ENCODE measurements around the gene NAA50.

NAA50 gene
- 175 to 250 reads per million in 2 donors for total RNA-seq

DNA sequence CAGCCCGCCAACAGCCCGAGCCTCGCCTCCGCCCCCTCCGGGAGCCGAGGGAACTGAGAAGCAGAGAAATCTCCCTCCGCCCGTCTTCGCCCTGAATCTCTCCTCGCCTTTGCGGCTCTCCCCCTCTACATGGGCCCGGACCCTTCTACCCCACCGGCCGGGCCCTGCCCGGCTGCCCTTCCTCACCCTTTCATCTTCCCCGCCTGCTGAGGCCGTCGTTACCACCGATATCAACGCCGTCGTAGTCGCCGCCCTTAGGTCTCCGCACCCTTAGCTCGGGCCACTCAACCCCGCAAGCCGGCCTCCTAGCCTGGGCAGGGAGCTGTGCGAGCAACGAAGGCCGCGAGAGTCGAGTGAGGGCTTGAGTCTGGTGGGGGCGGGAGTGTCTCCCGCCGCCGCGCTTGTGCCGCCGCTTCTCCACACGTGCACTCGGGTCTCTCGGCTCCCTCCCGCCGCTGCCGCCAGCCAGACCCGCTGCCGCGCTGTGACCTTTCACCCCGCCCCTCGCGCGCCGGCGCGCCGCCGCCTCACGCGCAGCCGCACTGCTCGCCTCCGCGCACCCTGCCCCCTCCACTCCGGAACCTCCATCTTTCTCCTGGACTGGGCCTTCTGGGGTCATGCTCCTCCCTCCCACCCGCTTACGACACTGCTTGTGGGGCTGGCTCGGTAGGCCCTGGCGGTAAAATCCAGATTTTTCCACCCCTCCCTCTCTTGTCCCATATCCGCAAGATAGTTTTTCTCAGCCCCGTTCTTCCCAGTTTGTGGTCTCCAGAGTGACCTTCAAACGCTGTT, at the start of gene NAA50:
Gene NAA50, minus strand, starts transcription at position 494 of the 792 bp plus-strand sequence. Its CDS starts 300 bp downstream, at position 194.
- DNase-seq = peak; percentile 85

DNA sequence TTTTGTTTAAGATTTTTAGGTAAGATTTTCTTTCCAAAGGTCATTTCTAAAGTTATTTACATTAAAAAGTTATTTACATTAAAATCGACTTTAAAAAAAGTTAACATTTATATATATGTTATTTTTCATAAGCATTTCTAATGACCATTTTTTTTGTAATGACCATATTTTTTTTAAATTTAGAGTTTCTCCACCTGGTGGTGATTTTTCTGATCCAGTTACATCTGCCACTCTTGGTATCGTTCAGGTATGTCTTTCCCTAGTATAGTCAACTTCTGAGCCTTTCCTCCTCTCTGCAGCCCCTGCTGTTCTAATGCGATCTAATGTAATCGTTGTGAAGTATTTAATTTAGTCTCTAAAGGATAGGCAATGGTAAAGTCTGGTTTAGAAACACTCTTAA, 49.6 kb upstream of the NAA50 start:
- no peak for DNase-seq

DNA sequence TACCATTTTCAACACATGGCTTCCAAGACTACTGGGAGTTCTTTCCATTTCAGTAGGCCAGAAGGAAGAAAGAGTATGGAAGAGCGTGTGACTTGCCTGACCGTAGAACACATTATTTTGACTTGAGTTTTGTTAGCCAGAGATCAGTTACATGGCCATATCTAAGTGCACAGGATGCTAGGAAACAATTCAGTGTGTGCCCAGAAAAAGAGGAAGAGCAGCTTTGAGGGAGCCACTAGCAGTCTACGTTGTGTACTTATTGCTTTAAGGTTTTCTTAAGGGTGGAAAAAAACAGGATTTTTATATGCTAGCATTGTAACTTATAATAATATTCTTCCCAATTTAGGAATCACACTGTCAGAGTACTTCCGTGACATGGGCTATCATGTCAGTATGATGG, 48.5 kb upstream of the NAA50 start:
- no peak for DNase-seq

DNA sequence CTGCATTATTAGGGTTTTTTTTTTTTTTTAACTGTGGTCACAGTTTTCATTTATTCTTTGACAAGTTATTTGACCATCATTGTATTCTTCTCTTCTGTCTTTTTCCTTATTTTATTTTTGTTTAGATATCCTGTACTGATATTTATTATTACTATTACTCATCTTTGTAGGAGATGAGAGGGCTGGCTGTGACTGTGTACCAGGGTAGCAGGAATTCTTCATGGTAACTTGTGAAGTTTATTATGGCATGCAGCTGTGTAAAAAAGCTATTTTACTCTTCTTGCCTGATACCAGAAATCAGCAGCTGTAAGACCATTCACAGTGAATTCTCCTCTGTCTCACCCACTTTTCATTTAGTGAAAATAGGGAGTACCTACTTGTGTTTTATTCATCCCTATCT, 45.3 kb upstream of the NAA50 start:
- DNase-seq = no peak

DNA sequence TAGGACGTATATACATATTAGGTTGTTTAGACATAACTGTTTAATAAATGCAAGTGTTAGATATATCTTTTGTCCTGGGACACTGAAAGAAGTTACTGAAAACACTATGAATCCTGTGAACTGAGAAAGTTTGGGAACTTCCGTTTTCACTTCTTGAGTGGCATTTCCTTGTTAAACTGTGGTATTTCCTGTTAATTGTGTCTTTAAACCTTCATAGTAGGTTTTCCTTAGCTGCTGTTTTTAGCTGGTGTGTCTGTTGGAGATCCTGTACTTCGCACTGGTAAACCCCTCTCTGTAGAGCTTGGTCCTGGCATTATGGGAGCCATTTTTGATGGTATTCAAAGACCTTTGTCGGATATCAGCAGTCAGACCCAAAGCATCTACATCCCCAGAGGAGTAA, 37.9 kb upstream of the NAA50 start:
- no peak for DNase-seq

DNA sequence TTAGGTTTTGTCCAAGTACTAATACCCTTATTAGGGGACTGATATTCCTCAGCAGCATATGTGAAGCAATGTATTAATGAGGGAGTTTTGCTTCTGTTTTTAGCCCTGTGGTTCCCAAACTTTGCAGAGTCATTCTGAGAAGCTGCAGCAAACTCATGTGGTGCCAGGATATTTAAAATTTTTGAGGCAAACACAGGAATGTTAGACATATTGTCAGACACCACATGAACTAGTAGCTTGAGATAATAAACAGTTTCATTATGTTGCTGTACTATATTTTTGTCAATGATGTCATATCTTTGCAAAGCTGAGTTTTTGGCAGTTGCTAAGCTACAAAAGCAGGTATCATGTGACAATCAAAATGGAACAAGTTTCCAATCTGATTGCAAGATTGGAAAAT, 37.4 kb upstream of the NAA50 start:
- no peak for DNase-seq

DNA sequence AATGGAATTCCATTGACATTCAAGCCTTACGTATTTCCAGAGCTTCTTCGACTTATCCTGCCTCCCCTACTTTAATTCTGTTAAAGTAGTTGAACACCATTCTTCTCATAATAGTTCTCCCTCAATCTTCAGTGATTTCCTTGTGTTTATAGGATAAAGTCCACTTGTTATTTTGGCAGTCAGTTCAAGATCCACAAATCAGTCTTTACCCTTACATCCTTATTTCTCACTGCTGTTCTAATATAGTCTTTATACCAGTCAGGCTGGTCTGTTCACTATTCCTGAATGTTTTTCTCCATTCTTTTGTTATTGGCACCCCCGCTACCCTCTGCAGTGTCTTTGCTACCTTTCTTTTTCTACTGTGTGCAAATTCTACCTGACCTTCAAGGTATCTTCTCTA, 30.5 kb upstream of the NAA50 start:
- DNase-seq = no peak

DNA sequence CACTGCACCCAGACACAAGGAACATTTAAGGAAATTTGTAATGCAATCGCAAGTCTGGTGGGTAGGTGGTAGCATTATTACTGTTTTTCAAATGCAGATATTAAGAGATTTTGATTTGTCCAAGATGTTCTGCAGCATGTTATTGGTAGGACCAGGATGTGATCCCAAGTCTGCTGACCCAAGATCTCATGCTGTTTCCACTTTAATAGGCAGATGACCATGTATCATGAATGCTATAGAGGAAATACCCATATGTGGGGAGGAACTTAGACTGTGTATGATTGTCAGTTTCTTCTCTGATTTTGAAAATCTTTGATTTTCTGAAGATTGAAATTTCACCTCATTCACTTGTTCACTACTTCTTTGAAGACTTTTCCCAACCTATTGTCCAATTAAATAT, 29.5 kb upstream of the NAA50 start:
- no peak for DNase-seq

DNA sequence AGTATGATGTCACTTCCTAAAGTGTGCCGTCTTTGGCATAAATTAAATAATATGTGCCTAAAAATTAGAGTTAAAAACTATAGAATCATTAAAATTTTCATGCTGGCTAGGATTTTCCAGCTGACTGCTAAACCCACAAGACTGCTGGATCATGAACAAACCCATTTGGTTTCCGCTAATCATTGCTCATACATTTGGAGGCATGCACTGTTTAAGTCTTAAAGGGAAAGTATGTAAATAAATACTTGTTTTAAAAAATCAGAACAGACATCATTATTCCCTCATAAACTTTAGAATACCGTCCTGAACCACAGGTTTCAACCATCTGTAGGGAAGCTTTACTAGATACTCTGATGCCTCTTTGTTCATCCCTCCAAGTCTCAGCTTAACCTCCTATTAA, 27.3 kb upstream of the NAA50 start:
- no peak for DNase-seq

DNA sequence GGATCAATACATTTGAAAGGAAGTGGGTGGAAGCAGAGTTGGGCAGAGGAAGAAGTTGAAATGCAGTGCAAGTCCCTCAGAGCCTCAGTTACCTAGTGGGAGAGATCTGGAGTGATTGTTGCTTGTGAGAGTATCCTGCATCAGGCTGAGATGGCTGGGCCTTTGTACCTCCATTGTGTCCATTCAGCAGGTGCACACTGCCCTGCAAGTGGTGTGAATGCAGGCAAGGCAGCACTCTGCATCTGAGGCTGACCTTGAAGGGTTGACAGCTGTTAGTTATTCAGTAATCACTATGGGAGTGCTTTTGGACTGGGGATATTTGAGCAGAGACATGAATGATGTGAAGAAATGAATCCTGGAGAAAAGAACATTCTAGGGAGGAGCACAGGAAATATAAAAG, 25.9 kb upstream of the NAA50 start:
- no peak for DNase-seq

DNA sequence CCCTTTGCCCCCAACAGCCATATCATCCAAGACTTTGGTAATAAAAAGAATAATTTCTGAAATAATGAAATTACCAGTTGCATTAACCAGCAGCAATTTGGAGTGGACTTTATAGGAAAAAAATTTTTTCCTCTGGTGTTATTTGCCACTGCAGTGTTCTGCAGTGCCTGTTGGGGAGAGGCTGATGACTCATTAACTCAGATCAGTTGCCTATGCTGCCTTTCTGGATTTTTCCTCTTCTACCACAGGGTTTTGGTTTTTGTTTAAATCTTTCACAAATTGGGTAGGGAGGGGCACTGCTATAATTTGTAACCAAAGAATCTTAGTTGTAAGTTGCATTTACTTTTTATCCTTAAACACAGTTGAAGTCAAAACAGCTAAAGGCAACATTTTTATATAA, 23.5 kb upstream of the NAA50 start:
- no peak for DNase-seq

DNA sequence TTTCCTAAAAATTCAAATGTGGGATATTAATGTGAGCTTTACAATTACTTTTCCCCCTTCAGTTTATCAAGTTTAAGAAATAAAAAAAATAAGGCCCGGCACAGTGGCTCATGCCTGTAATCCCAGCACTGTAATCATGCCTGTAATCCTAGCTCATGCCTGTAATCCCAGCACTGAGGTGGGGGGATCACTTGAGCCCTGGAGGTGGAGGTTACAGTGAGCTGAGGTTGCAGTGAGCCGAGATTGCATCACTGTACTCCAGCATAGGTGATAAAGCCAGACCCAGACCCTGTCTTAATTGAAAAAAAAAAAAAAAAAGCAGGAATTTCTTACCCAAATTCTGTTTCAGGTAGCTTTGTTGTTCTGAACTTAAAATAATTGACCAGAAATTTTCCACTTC, 18.6 kb upstream of the NAA50 start:
- no peak for DNase-seq

DNA sequence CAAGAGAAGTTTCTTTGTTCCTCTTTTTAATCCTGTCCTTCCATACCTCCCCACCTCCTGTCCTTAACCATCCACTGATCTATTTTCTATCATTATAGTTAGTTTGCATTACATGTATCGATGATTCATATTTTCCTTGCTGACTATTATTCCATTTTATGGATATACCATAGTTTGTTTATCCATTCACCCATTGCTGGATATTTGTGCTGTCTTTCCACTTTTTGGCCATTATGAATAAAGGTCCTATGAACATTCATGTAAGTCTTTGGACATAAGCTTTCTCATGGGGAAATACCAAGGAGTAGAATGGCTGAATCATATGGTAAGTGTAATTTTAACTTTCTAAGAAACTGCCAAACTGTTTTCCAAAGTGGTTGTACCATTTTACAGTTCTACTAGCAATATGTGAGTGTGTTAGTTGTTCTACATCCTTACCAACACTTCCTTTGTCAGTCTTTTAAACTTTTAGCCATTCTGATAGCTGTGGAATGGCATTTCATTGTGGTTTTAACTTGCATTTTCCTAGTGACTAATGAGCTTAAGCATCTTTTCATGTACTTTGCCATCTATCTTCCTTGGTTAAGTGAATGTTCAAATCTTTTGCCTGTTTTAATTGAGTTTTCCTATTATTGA, 12.5 kb upstream of the NAA50 start:
- DNase-seq = no peak

DNA sequence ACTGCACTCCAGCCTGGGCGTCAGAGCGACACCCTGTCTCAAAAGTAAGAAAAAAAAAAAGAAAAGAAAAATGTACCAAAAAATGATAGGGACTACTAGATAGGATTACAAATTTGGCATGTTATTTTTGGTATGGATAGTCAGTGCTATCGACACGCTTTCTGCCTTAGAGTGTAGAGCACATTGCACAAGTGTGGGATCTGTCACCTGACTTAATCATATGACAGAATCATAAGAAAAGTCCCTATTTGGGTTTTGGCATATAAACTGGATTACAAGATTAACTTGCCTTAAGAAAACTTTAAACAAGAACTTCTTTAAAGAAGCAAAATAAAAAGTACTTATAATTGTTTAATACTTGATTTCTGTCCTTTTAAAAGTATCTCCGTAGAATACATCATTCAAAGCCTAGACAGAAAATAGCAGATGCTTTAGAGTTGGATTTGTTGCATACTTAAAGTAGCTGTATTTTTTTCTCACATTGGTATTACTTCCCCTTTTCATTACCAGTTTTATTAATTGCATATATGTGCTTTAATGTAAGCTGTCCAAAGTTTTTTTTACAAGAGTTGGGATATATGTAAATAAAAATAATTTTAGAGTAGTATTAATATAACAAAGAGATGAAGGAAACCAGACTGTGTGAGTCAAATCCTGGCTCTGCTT, 8.6 kb upstream of the NAA50 start:
- DNase-seq = no peak

DNA sequence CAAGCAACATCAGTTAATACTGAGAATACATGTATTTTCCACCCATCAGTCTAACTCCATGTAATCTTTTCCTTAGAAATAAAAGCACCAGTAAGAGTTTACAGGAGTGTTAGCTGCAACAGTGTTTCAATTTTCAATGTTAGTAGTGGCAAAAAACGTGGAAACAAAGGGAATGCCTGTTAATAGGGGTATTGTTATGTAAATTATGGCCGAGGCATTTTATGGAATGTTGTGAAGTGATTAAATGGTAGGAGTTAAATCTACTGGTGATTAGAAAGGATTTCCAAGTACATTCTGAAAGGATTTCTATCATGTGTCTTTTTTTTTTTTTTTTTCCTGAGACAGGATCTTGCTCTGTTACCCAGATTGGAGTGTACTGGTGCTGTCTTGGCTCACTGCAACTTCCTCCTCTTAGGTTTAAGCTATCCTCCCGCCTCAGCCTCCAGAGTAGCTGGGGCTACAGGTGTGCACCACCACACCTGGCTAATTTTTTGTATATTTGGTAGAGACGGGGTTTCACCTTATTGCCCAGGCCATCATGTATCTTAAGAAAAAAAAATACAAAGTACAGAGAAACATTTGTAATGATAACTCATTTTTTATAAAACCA, 7.4 kb upstream of the NAA50 start:
- DNase-seq = no peak

DNA sequence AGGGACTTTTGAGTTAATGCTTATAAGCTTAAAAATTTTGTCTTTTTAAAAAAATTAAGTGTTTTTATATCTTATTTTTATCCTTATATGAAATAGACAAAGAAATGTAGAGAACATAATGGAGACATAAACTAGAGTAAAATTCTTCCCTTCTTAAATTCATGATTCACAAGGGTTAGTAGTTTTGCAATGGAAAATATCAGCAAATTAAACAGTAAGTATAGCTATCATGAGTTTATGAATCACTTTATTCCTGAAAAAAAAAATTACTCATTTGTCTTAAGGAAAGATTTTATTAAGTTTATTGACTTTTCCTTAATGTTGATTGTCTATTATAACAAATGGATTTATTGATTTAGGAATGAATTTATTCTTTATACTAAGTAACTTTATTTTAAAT, 5.1 kb upstream of the NAA50 start:
- DNase-seq = no peak

DNA sequence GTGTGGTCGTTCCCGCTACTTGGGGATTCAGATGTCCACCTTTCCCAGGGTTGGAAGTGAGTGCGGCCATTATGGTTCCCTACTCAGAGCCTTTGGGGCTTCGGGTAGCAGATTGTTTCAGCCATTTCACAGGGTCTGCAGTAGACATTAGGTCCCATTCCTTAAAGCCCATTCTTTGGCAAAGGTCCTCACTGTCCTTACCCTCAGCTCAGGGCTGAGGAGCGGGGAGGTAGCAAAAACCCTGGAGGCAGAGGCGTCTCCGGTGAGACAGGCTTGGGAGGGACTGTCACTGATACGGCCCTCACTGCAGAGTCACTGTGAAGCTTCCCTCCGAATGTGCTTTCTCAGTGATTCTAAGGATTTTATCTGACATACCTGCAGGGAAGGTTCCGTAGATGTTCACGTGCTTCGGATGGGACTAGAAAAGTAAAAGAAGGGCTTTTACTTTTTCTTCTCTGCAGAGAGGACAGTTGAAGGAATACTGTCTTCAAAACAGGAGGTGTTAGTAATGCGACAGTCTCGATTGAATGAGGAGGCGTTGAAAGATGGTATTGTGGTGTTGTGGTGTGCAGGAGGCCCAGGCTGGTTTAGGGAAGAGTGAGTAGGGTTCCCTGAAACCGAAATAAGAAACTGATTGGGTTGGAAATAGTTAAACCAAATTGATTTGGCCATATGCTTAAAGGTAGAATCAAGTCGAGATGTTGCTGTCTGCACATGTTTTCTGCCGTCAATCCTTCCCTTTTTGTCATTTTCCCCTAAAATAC, 1.4 kb upstream of the NAA50 start:
- DNase-seq = no peak

DNA sequence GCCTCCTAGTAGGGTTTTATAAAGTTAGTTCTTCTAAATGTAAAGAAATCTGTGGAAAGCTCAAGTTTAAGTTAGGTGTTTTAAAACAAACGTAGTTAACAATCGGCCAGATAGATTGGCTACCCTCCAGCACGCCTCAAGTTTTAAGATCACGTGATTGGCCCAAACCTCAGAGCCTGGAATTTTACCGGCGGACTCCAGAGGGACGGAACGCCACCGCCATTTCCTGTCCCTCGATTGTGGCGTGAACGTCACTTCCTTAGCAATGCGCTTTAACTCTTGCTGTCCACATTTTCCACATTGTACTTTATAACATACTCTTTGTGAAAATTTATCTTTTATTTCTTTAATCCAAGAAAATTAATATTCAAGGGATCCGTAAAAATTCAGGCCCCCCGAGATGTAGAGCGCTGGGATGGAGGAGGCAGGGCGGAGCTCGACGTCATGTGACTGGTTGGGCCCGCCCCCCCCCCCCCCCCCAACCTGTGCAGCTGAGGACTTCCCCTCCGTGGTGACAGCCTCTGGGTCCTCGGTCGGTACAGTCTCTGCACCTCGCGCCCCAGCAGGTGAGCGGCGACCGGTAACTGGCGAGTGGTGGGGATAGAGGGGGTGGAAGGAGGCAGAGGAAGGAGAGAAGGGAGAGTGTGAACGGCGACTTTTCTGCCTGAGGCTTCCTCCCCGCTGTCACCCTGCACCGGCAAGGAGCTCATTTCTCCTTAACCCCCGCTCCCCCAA, 666 bp upstream of the NAA50 start, which contains the start of gene ATP6V1A:
Gene ATP6V1A, plus strand, starts transcription at position 488 of the 735 bp plus-strand sequence. CDS start 31,719 bp downstream, outside the sequence.
- peak; percentile 63 for DNase-seq

DNA sequence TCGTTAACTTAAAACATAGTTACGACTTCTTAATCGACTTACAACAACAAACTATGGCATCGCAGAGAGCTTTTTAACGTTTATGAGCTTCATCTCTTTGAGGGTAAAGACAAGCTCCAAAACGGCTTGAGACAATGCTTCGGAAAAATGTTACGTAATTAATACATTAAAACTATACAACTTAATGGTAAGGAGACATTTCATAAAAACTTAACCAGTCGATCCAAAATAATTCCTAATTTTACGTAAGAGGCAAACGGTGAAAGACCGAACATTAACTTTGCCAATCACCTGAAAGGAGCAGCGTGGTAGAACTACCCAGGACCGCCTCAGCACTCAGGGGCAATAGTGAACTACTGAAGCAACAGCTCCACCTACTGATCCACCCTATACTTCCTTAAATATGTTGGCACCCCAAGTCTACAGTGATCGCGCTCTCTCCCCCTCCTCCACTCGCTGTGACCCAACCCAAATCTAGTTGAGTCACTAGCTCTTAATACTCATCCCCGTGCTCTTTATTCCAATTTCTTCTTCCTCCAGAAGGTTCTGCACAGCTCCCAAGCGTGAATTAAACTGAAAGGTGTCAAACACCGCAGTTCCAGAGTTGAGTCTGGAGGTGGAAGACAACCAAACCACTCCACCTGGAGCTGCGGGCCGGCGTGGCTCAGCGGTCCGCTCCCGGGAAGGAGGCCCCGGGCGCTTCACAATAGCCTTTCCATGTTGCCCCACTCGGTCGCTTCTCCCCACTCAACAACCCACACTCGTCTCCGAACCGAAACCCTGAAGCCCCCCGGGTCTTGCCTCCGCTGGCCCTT, 901 bp downstream of the NAA50 start:
- DNase-seq = no peak

DNA sequence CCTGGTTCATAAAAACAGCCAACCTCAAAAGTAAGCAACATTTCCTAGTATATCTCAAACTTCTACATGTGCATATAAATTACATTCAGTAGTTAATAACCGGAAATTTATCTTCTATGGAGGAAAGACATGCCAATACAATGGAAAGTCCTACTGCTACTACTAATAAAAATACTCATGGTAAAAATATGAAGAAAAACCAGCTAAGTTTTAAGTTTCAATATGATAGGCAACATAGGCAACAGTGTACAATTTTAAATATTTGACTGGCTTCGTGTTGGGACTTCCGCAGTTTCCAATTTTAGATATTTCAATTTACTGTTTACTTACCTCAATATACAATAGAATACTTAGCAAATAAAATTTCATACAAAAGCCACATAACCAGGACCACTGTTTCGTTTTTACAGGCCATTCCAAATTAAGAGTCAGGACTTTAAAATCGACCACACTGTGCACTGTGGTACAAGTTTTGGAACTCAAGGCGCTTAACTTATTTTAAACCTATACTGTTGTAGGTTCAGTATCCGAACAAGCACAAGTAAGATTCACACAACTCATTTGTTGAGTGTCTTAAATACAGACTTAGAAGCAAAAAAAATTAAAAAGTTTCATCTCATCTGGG, 2.9 kb downstream of the NAA50 start:
- no peak for DNase-seq

DNA sequence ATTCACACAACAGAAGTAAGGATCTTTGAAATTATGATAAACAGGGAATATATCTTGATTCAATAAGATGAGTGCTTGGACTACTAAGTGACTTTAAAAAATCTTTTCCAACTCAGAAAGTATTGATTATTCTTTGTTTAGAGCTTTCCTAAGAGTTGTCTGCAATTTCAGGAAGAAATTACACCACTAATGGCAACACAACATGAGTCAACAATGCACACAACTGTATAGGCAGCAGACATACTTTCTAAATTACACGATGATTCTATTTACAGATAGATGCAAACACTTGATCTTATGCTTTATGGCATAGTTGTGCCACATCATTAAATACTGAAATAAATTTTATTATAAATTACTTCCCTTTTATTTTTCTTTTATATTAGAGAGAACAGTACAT, 4.4 kb downstream of the NAA50 start:
- no peak for DNase-seq
